NB4 (cell line): ENCODE results near the gene MEF2C.

Experiments
- DNase-seq: peaks from one replicate; pipeline ENCODE4 v3.0.0; 2010; ENCODE audit warnings: low read depth
- H3K4me3 ChIP-seq: one replicate; pipeline ENCODE4 v1.5.1; 2011; ENCODE audit warnings: mild to moderate bottlenecking, low read depth, low read length, moderate library complexity
- MYC ChIP-seq: IDR thresholded peaks from 2 replicates; pipeline ENCODE4 v1.6.1; 2011; ENCODE audit warnings: low read depth, low read length
- POLR2A ChIP-seq: IDR thresholded peaks from 2 replicates; pipeline ENCODE4 v1.6.1; 2011; ENCODE audit warnings: mild to moderate bottlenecking; ENCODE audit not compliant: insufficient read length; ENCODE audit errors: extremely low read depth
- TF ChIP-seq, protein P1 (sequence below): IDR thresholded peaks from 2 replicates; pipeline ENCODE4 v1.6.1; 2011; ENCODE audit warnings: low read depth, low read length
- TF ChIP-seq, protein P2 (sequence below): IDR thresholded peaks from one replicate; pipeline ENCODE4 v1.5.1; 2012; ENCODE audit warnings: low read depth, low read length

MEF2C gene

DNA sequence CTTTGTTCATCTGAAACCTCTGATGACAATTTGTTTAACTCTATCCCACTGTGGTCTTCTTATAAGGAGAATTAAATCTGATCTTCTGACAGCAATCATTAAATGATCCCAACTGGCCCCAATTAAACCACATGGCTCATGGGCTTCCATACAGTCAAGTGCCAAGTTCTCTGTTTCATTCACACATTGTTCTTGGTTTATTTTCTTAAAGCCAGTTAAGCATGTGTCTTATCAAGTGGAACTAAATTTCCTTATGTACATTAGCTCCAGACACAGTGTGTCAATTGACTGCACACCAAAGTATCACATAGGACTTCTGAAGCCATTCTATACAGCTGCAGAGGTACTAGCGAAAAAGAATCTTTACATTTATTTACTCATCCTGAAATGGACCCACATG lies 51.2 kb downstream of the MEF2C start:
- TF ChIP-seq, protein P1, sequence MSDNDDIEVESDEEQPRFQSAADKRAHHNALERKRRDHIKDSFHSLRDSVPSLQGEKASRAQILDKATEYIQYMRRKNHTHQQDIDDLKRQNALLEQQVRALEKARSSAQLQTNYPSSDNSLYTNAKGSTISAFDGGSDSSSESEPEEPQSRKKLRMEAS, result no peak
- TF ChIP-seq POLR2A, result no peak
- no peak for TF ChIP-seq MYC
- TF ChIP-seq, protein P2, sequence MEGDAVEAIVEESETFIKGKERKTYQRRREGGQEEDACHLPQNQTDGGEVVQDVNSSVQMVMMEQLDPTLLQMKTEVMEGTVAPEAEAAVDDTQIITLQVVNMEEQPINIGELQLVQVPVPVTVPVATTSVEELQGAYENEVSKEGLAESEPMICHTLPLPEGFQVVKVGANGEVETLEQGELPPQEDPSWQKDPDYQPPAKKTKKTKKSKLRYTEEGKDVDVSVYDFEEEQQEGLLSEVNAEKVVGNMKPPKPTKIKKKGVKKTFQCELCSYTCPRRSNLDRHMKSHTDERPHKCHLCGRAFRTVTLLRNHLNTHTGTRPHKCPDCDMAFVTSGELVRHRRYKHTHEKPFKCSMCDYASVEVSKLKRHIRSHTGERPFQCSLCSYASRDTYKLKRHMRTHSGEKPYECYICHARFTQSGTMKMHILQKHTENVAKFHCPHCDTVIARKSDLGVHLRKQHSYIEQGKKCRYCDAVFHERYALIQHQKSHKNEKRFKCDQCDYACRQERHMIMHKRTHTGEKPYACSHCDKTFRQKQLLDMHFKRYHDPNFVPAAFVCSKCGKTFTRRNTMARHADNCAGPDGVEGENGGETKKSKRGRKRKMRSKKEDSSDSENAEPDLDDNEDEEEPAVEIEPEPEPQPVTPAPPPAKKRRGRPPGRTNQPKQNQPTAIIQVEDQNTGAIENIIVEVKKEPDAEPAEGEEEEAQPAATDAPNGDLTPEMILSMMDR, result no peak
- no peak for DNase-seq
- H3K4me3 ChIP-seq, result no peak overlapping the region

DNA sequence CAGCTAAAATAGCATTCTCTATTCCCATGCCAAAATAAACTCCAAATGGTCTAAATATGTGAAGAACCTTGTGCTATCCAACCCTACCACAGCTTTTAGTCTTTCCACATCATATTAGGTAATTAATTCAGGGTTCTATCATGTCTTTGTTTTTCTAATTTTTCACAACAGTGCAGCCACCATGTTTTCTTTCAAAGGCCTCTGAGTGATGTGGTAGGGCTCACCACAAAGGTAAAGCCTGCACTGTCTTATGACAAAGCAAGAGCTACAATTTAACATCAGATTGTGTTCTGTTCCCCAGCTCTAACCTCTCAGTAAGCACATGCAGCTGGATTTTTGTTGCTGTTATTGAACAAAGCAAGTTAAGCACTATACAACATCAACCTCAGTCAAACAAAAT lies 52.4 kb downstream of the MEF2C start:
- TF ChIP-seq, protein P2, result no peak
- TF ChIP-seq, protein P1, result no peak
- TF ChIP-seq POLR2A, result no peak
- TF ChIP-seq MYC, result no peak
- no peak overlapping the region for H3K4me3 ChIP-seq
- no peak for DNase-seq

GRCh38 chr5:88829775-88830174 lies 53.2 kb downstream of the MEF2C start:
- TF ChIP-seq POLR2A (no peak), MYC (no peak)
- TF ChIP-seq, protein P1, result no peak
- TF ChIP-seq, protein P2, result no peak
- DNase-seq, result no peak

GRCh38 chr5:88829054-88829453 lies 53.9 kb downstream of the MEF2C start:
- no peak overlapping the region for H3K4me3 ChIP-seq
- peak; percentile 7 for DNase-seq
- TF ChIP-seq, protein P2, result no peak
- TF ChIP-seq MYC, result no peak
- TF ChIP-seq, protein P1, result no peak
- TF ChIP-seq POLR2A, result no peak

More at GRCh38 chr5:88829775-88830174, 53.2 kb downstream of the MEF2C start:
- H3K4me3 ChIP-seq, result no peak overlapping the region

GRCh38 chr5:88827997-88828396 lies 55.0 kb downstream of the MEF2C start:
- peak; percentile 6 for DNase-seq
- no peak overlapping the region for H3K4me3 ChIP-seq
- TF ChIP-seq, protein P2, result no peak
- TF ChIP-seq MYC (no peak), POLR2A (no peak)
- TF ChIP-seq, protein P1, result no peak
